Heart left ventricle (tissue), 16 donors: ENCODE data around the gene CXCR5. TPM values are rescaled to one million over a fixed set of nuclear protein-coding genes. Genes with fewer than 3 reads are reported as not detected.
A peak's percentile ranks its signal among the peaks of the same experiment; 100 is the strongest.

Experiments used
- ATAC-seq, 4 donors: fragments of 200-7000 bp; cut with Tn5 transposase; one replicate each; pipeline ENCODE4 v1.9.1; 2020 to 2022; ENCODE audit warnings: moderate library complexity in 4 of 4, mild to moderate bottlenecking in 3 of 4, moderate number of reproducible peaks in 1 of 4
- DNase-seq, 5 donors: peaks; one replicate each; pipeline ENCODE4 v3.0.0-alpha.2; 2020
- H3K27ac ChIP-seq, 12 donors: fragments of 200-600 bp; sonication (generic) in 4 of 12; one replicate each; pipeline versions ENCODE4 v1.5.0 to v1.8.0; 2016 to 2022; ENCODE audit warnings: mild to moderate bottlenecking in 2 of 12
- H3K27me3 ChIP-seq, 9 donors: fragments of 200-600 bp; sonication (generic) in 2 of 9; one replicate each; pipeline versions ENCODE4 v1.5.1 to v1.8.0; 2016 to 2022; ENCODE audit warnings: mild to moderate bottlenecking in 3 of 9
- H3K36me3 ChIP-seq, 9 donors: fragments of 200-600 bp; sonication (generic) in 2 of 9; one replicate each; pipeline versions ENCODE4 v1.5.0 to v1.8.0; 2018 to 2022; ENCODE audit warnings: mild to moderate bottlenecking in 2 of 9
- H3K4me1 ChIP-seq, 12 donors: fragments of 200-600 bp; sonication (generic) in 4 of 12; one replicate each; pipeline versions ENCODE4 v1.5.0 to v1.8.0; 2016 to 2022; ENCODE audit warnings: mild to moderate bottlenecking in 3 of 12
- H3K4me3 ChIP-seq, 12 donors: fragments of 200-600 bp; sonication (generic) in 4 of 12; one replicate each; pipeline versions ENCODE4 v1.5.0 to v1.8.0; 2017 to 2022; ENCODE audit warnings: mild to moderate bottlenecking in 9 of 12, moderate library complexity in 4 of 12
- H3K9me3 ChIP-seq, 12 donors: fragments of 200-600 bp; sonication (generic) in 4 of 12; one replicate each; pipeline versions ENCODE4 v1.5.0 to v1.8.0; 2016 to 2022; ENCODE audit warnings: mild to moderate bottlenecking in 1 of 12
- POLR2A ChIP-seq, 2 donors: fragments of 450-650 bp; IDR thresholded peaks; one replicate each; pipeline ENCODE4 v1.6.1; 2017; ENCODE audit warnings: antibody characterized with exemption in 2 of 2, mild to moderate bottlenecking in 2 of 2, moderate library complexity in 2 of 2
- WGBS, 4 donors: extraction: QIAGEN DNeasy Blood & Tissue Kit in 2 of 4; methylation state at CpG; one replicate each; pipeline versions ENCODE4 v1.1.5 to v1.1.7; 2013 to 2018; 5-methylcytosine and 5-hydroxymethylcytosine counted together
- intact Hi-C, 10 donors: fragments of 100-400 bp; cut with DNase I; formaldehyde crosslinking; loops; one replicate each; pipeline versions ENCODE4 v1.11.1 to v1.14.2; 2022
- polyA plus RNA-seq, 2 donors: library from polyadenylated mRNA; stranded (reverse); fragments of 200-250 nt; gene quantifications; one replicate each; pipeline ENCODE4 v1.2.3, GENCODE V29; 2013
- total RNA-seq, 9 donors: library from RNA; depleted of rRNA in 2 of 9; stranded (reverse); fragments of >200 nt in 2 of 9; fragmentation: NEBNext Ultra II Directional in 3 of 9; extraction: Animal tissue kit (Norgen Biotek cat#: 25700) in 3 of 9; gene quantifications; one replicate each; pipeline versions ENCODE4 v1.1.0 to v1.2.4, GENCODE V29; 2016 to 2023
- TF ChIP-seq, protein P1 (sequence below), 12 donors: fragments of 200-600 bp; sonication (generic) in 4 of 12; IDR thresholded peaks; one replicate each; pipeline versions ENCODE4 v1.5.0 to v1.8.0; 2018 to 2022; ENCODE audit warnings: antibody characterized with exemption in 12 of 12, mild to moderate bottlenecking in 5 of 12
- donor health status: ischemic (EF 13 %, LVEDD 7.1; RV severe dilation, severe dysfunction).
- donor health status: healthy with polysubstance abuse.
- donor health status: DM: no; HTN: yes; CAD: no.
- donor health status: DM: no; HTN: no; CAD: no.
- donor health status: ischemic (EF 25% LVEDD 6.9; RV normal size, moderate dysfunction).
- donor health status: ischemic (EF 25% LVEDD 5.7; RV mildly dilated, moderate dysfunction).
- donor health status: healthy.
- donor health status: DM: yes; HTN: yes; CAD: no.
- donor health status: ischemic (EF 35%, LVEDD 5.7; RV mildly dilated, moderate dysfunction).
- donor health status: nonischemic (EF 11% LVEDD 7.7; RV severe dilation, severe dysfunction).
- donor health status: DM: yes; HTN: yes; CAD: no.
- donor health status: PGD.
- donor health status: ischemic (EF 29% LVEDD 5.4; RV normal size, mild dysfunction).
- donor health status: nonischemic (EF 23%, LVEDD 6.1; RV moderate dilation, normal function).

The CXCR5 gene
- total and polyA plus RNA-seq, 11 donors = 0.11 to 0.27 (median 0.25) TPM; not detected in 8

- Histone ChIP-seq H3K4me1 (peaks cover 3 to 48% (median 30%) of the 10 kb centered on the region in 12 donors), H3K9me3 (no peaks in the 10 kb centered on the region), H3K4me3 (peak overlapping the region; percentile 45 to 95 (median 80)), H3K27me3 (no peaks in the 10 kb centered on the region), H3K36me3 (no peaks in the 10 kb centered on the region), H3K27ac (peak overlapping the region; percentile 92 to 100 (median 98))
- intact Hi-C loops = loop anchor here in 9 of 10 donors (1.0 to 5.0 kb wide), 7 partner anchors 20 to 238 kb away; partner anchors contain the start of gene DDX6 (in 6 of the 9)
- peak; percentile 16 to 63 (median 52) for ATAC-seq
- DNase-seq = peak; percentile 65 to 82 (median 79)
- WGBS, 4 donors = 0 to 1% (median 0%) methylated on average over 14 to 26 of the region's 26 CpGs
- no peak for TF ChIP-seq POLR2A (IDR thresholded peaks at IDR 0.05)
- TF ChIP-seq, protein P1, sequence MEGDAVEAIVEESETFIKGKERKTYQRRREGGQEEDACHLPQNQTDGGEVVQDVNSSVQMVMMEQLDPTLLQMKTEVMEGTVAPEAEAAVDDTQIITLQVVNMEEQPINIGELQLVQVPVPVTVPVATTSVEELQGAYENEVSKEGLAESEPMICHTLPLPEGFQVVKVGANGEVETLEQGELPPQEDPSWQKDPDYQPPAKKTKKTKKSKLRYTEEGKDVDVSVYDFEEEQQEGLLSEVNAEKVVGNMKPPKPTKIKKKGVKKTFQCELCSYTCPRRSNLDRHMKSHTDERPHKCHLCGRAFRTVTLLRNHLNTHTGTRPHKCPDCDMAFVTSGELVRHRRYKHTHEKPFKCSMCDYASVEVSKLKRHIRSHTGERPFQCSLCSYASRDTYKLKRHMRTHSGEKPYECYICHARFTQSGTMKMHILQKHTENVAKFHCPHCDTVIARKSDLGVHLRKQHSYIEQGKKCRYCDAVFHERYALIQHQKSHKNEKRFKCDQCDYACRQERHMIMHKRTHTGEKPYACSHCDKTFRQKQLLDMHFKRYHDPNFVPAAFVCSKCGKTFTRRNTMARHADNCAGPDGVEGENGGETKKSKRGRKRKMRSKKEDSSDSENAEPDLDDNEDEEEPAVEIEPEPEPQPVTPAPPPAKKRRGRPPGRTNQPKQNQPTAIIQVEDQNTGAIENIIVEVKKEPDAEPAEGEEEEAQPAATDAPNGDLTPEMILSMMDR (IDR thresholded peaks at IDR 0.05) = no peak
Measured at GRCh38 chr11:118928870-118929500, 45.3 kb downstream of the CXCR5 start.

DNA sequence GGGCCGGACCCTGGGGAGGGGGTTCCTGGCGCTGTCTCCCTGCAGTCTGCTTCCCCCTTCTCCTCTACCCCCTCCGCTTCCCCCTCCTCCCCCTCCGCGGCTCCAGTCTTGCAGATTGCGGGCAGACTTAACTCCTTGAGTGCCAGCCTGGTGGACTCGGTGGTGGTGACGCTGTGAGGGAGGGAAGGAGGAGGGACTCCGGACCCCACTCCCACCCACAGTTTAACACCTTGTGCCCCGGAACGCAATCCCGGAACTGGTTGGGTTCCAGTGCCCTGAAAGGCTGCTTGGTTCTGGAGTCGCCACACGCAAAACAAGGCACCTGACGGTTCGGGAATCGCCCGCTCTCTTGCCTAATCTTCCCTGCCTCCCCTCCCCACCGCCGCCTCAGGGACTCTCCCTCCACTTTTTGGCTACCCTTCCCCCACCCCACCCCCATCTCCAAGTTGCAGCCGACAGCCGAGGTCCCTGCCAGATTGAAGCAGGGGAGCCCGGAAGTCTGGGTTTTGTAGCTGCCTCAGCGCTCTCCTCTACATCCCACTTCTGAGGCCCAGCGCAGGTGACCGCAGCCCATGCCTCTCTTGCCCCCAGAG is 45.9 kb downstream of the CXCR5 start:
- peak; percentile 30 to 59 (median 55) for ATAC-seq
- TF ChIP-seq, protein P1 (IDR thresholded peaks at IDR 0.05) = no peak
- Histone ChIP-seq H3K9me3 (no peaks in the 10 kb centered on the region), H3K27ac (peak overlapping the region; percentile 92 to 100 (median 98)), H3K36me3 (no peaks in the 10 kb centered on the region), H3K27me3 (no peaks in the 10 kb centered on the region), H3K4me1 (peaks cover 3 to 43% (median 30%) of the 10 kb centered on the region in 12 donors), H3K4me3 (peak overlapping the region; percentile 45 to 95 (median 80))
- intact Hi-C loops = loop anchor here in 8 of 10 donors (2.0 to 10.0 kb wide), 9 partner anchors 21 to 239 kb away; partner anchors contain the start of gene DDX6 (in 6 of the 8)
- WGBS, 4 donors = 0 to 2% (median 0%) methylated on average over 22 to 24 of the region's 26 CpGs
- DNase-seq = peak; percentile 85 to 91 (median 89)

- TF ChIP-seq POLR2A (IDR thresholded peaks at IDR 0.05) = no peak
- TF ChIP-seq, protein P1 (IDR thresholded peaks at IDR 0.05) = peak; percentile 90 to 97 (median 94)
- H3K9me3 ChIP-seq = no peaks in the 10 kb centered on the region
- intact Hi-C loops = loop anchor here in 3 of 10 donors (2.0 to 10.0 kb wide), 4 partner anchors 23 to 235 kb away; no protein-coding TSS in a partner anchor
- H3K27me3 ChIP-seq = no peaks in the 10 kb centered on the region
- DNase-seq = peak; percentile 76 to 85 (median 80)
- WGBS, 4 donors = 1% methylated on average over 19 to 20 of the region's 20 CpGs
- peak overlapping the region; percentile 45 to 95 (median 80) for H3K4me3 ChIP-seq
- peaks cover 3 to 43% (median 30%) of the 10 kb centered on the region in 12 donors for H3K4me1 ChIP-seq
- H3K27ac ChIP-seq = peak overlapping the region; percentile 92 to 100 (median 98)
- H3K36me3 ChIP-seq = no peaks in the 10 kb centered on the region
- ATAC-seq = peak; percentile 3 to 23 (median 12)
Measured at GRCh38 chr11:118930094-118930712, 46.5 kb downstream of the CXCR5 start.

DNA sequence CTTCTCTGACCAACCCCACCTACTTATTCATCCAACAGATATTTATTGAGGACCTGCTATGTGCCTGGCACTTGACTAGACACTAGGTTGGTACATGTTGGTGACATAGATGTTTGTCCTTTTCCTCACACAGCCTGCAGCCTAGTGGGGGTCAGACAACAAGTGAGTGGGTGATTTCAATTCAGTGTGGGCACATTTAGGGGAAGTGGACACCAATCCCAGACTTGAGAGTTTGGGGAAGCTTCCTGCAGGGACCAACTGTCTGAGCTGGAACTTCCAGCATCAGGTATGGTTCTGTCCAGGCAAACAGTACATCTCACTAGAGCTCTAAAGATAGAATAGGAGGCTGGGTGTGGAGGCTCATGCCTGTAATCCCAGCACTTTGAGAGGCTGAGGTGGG is 47.9 kb downstream of the CXCR5 start:
- Histone ChIP-seq H3K27ac (no peak overlapping the region), H3K27me3 (no peaks in the 10 kb centered on the region), H3K4me1 (peaks cover 3 to 39% (median 26%) of the 10 kb centered on the region in 12 donors), H3K4me3 (no peak overlapping the region), H3K36me3 (no peaks in the 10 kb centered on the region), H3K9me3 (no peaks in the 10 kb centered on the region)
- no peak for TF ChIP-seq POLR2A (IDR thresholded peaks at IDR 0.05)
- TF ChIP-seq, protein P1 (IDR thresholded peaks at IDR 0.05) = no peak
- intact Hi-C loops = loop anchor here in 3 of 10 donors (2.0 to 10.0 kb wide), 4 partner anchors 25 to 237 kb away; no protein-coding TSS in a partner anchor
- ATAC-seq (no peak), DNase-seq (no peak)
